ENCODE measurements around the gene NRXN3.

DNA sequence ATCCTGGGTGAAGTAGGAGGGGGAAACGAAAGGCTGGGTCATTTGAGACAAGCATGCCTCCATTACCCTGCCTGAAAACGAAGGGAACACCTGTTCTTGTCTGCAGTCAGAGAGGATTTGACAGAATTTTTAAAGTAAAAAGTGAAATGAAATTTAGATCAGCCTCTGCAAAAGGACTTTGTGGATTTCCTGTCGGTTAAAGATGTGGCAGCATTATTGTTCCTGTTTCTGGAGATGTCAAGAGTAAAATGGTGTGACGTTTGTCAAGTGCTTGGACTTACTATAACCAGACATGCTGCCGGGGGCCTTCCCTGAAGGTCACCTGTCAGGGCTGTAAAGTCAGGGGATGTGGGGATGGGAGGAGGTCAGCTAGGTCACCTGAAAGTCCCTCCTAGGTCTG lies 32.0 kb downstream of the NRXN3 start:
- TF ChIP-seq, protein P1, sequence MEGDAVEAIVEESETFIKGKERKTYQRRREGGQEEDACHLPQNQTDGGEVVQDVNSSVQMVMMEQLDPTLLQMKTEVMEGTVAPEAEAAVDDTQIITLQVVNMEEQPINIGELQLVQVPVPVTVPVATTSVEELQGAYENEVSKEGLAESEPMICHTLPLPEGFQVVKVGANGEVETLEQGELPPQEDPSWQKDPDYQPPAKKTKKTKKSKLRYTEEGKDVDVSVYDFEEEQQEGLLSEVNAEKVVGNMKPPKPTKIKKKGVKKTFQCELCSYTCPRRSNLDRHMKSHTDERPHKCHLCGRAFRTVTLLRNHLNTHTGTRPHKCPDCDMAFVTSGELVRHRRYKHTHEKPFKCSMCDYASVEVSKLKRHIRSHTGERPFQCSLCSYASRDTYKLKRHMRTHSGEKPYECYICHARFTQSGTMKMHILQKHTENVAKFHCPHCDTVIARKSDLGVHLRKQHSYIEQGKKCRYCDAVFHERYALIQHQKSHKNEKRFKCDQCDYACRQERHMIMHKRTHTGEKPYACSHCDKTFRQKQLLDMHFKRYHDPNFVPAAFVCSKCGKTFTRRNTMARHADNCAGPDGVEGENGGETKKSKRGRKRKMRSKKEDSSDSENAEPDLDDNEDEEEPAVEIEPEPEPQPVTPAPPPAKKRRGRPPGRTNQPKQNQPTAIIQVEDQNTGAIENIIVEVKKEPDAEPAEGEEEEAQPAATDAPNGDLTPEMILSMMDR (IDR thresholded peaks at IDR 0.05): no peak
- TF ChIP-seq POLR2A (IDR thresholded peaks at IDR 0.05) (no peak), POLR2AphosphoS5 (IDR thresholded peaks at IDR 0.05) (no peak), EP300 (IDR thresholded peaks at IDR 0.05; ENCODE audit: low read depth) (no peak)
